Measurements from ENCODE around the gene HEATR5B. TPM values are rescaled to one million over a fixed set of nuclear protein-coding genes. Genes with fewer than 3 reads are reported as not detected.
A peak's percentile ranks its signal among the peaks of the same experiment; 100 is the strongest.

The HEATR5B gene
- total and polyA plus RNA-seq, 2 donors from 2014 or later: 4.4 to 20.5 TPM

DNA sequence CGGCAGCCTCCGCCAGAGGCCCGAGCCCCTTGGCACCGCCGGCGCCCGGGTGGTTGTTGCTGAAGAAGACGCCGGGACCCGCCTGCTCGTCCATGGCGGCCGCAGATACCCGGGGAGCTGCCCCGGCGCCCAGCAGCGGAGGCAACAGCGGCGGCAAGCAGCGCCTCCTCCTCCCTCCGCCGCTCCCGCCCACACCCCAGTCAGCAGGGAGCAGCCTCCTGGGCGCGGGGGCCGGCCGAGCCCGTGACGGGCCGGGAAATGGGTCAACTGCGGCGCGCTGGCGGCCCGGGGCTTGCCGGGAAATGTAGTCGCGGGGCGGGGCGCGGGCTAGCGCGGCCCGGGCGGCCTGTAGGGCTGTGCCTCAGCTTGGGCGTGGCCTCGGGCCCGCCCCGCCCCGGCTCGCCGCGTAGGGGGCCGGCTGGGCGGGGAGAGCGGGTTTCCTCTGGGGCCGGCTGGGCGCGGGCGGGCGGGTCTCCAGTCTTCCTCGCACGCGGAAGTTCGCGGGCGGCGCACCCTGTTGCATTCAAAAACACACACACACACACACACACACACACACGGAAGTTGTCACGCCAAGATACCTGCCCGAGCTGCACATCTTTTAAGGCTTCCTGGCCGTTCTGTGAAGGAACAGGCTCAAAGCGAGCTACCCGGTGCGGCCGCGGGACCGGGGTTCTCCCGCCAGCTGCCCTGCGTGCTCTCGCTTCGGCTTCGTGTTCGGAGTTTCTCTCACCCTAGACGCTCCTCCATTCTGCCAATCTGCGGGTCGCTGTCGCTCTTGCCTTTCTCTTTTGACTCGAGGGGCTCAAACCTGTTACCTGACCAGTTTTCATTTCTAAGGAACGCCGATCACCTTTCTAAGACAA lies 117.6 kb downstream of the HEATR5B start, which contains the start of gene STRN:
STRN (minus strand) TSS at position 167 of the 866 bp plus-strand sequence; CDS start at position 94, 73 bp downstream.
- FAIRE-seq: no peak
- TF ChIP-seq, protein P1, sequence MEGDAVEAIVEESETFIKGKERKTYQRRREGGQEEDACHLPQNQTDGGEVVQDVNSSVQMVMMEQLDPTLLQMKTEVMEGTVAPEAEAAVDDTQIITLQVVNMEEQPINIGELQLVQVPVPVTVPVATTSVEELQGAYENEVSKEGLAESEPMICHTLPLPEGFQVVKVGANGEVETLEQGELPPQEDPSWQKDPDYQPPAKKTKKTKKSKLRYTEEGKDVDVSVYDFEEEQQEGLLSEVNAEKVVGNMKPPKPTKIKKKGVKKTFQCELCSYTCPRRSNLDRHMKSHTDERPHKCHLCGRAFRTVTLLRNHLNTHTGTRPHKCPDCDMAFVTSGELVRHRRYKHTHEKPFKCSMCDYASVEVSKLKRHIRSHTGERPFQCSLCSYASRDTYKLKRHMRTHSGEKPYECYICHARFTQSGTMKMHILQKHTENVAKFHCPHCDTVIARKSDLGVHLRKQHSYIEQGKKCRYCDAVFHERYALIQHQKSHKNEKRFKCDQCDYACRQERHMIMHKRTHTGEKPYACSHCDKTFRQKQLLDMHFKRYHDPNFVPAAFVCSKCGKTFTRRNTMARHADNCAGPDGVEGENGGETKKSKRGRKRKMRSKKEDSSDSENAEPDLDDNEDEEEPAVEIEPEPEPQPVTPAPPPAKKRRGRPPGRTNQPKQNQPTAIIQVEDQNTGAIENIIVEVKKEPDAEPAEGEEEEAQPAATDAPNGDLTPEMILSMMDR (IDR thresholded peaks at IDR 0.05; ENCODE audit: borderline replicate concordance, extremely low read depth, insufficient read depth): no peak

DNA sequence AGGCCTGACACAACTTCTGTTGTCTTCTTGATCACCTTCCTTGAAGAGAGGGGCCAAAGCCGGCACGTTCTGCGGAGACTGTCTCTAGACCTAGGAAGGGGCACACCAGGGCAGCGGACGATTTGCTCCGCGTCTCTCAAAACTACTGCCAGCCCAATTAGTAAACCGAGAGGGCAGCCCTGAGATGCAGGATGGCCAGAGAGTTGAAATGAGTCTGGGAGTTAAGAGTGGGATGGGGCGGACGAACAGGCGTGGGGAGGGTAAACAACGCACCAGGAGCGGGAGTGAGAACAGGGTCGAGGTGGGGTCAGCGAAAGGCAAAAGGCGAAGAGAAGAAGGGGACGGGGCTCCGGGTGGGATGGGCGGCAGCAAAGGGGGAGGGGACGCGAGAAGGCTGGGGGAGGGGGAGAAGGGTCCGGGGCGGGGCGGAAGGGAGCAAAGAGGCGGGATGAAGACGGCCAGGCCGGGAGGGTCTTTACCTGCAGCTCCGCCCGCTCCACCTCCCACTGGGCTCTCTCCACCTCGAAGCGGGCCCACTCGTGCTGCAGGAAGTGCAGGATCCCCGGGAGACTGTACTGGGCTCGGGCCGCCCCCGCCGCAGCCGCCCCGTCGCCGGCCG lies 118.3 kb downstream of the HEATR5B start:
- Histone ChIP-seq H3K27me3 (ENCODE audit: control insufficient read depth, insufficient read depth, low read length) (no peaks in the 10 kb centered on the region), H3K9ac (ENCODE audit: low read length in 3 of 3) (peak overlapping the region; percentile 67 to 71 (median 70)), H3K9me3 (ENCODE audit: control insufficient read depth in 2 of 3, insufficient read depth in 1 of 3, low read length in 3 of 3) (no peaks in the 10 kb centered on the region), H3K36me3 (ENCODE audit: control insufficient read depth in 2 of 3, insufficient read depth in 3 of 3, low read length in 3 of 3) (no peaks in the 10 kb centered on the region), H3K27ac (ENCODE audit: low read depth in 2 of 2, low read length in 2 of 2) (peak overlapping the region; percentile 69 to 75), H3K4me3 (ENCODE audit: low read length in 3 of 3) (peak overlapping the region; percentile 77 to 90 (median 88)), H3K4me1 (ENCODE audit: control insufficient read depth in 2 of 3, insufficient read depth in 2 of 3, low read depth in 1 of 3, low read length in 3 of 3) (peaks cover 0 to 3% (median 0%) of the 10 kb centered on the region in 3 donors)
- TF ChIP-seq, protein P1 (IDR thresholded peaks at IDR 0.05; ENCODE audit: borderline replicate concordance, extremely low read depth, insufficient read depth): no peak
- intact Hi-C loops (cut with DNase I): no loop called here
- FAIRE-seq (no peak), DNase-seq (peak; percentile 73 to 92 (median 79))

More for the DNA sequence above, 117.6 kb downstream of the HEATR5B start, which contains the start of gene STRN:
- intact Hi-C loops (cut with DNase I): no loop called here
- Histone ChIP-seq H3K36me3 (ENCODE audit: control insufficient read depth in 2 of 3, insufficient read depth in 3 of 3, low read length in 3 of 3) (no peaks in the 10 kb centered on the region), H3K9me3 (ENCODE audit: control insufficient read depth in 2 of 3, insufficient read depth in 1 of 3, low read length in 3 of 3) (no peaks in the 10 kb centered on the region), H3K4me3 (ENCODE audit: low read length in 3 of 3) (peak within 1 kb of the TSS; percentile 90 to 94 (median 94)), H3K27me3 (ENCODE audit: control insufficient read depth, insufficient read depth, low read length) (no peaks in the 10 kb centered on the region), H3K27ac (ENCODE audit: low read depth in 2 of 2, low read length in 2 of 2) (peak within 1 kb of the TSS; percentile 77 to 81), H3K9ac (ENCODE audit: low read length in 3 of 3) (peak within 1 kb of the TSS; percentile 70 to 93 (median 89)), H3K4me1 (ENCODE audit: control insufficient read depth in 2 of 3, insufficient read depth in 2 of 3, low read depth in 1 of 3, low read length in 3 of 3) (peaks cover 0 to 3% (median 0%) of the 10 kb centered on the region in 3 donors)
- DNase-seq: peak; percentile 96 to 99 (median 98)

DNA sequence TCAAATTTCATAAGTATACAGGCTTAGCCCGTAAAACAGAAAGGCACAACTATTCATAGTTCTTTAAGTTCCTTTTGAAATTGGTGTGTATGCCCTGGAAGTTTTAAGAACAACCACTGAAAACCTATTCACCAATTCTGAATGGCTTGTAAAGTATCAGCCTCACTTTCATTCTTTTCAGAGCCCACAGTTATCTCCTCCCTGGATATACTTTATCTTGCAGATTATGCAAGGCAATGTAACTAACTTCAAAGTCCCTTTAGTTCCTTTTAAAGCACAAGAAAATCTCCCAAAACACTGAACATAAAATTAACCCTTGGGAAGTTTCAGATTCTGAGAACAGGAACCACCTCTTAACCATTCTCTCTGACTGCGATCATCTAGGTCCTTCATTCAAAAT lies 119.0 kb downstream of the HEATR5B start:
- H3K4me3 ChIP-seq (ENCODE audit: low read length in 3 of 3): peak overlapping the region; percentile 77 to 90 (median 88)
- no peaks in the 10 kb centered on the region for H3K36me3 ChIP-seq (ENCODE audit: control insufficient read depth in 2 of 3, insufficient read depth in 3 of 3, low read length in 3 of 3)

More for the DNA sequence above, 119.0 kb downstream of the HEATR5B start:
- FAIRE-seq (no peak), DNase-seq (no peak)
- Histone ChIP-seq H3K27ac (ENCODE audit: low read depth in 2 of 2, low read length in 2 of 2) (no peak overlapping the region), H3K27me3 (ENCODE audit: control insufficient read depth, insufficient read depth, low read length) (no peaks in the 10 kb centered on the region), H3K4me1 (ENCODE audit: control insufficient read depth in 2 of 3, insufficient read depth in 2 of 3, low read depth in 1 of 3, low read length in 3 of 3) (peaks cover 0 to 3% (median 0%) of the 10 kb centered on the region in 3 donors), H3K9me3 (ENCODE audit: control insufficient read depth in 2 of 3, insufficient read depth in 1 of 3, low read length in 3 of 3) (no peaks in the 10 kb centered on the region), H3K9ac (ENCODE audit: low read length in 3 of 3) (peak overlapping the region in 2 of 3 donors; percentile 70 to 71)
- TF ChIP-seq, protein P1 (IDR thresholded peaks at IDR 0.05; ENCODE audit: borderline replicate concordance, extremely low read depth, insufficient read depth): no peak
- intact Hi-C loops (cut with DNase I): no loop called here

Measured in kidney (tissue), 14 donors.